HTERT RPE-1 (cell line): Measurements from ENCODE around the gene OLA1.

Source experiments
- in situ Hi-C: fragments of 300-500 bp; cut with MboI; formaldehyde crosslinking; loops from 4 replicates; pipeline ENCODE4 v1.14.3; 2020; ENCODE audit warnings: low sequenced_read_pairs

Gene OLA1

DNA sequence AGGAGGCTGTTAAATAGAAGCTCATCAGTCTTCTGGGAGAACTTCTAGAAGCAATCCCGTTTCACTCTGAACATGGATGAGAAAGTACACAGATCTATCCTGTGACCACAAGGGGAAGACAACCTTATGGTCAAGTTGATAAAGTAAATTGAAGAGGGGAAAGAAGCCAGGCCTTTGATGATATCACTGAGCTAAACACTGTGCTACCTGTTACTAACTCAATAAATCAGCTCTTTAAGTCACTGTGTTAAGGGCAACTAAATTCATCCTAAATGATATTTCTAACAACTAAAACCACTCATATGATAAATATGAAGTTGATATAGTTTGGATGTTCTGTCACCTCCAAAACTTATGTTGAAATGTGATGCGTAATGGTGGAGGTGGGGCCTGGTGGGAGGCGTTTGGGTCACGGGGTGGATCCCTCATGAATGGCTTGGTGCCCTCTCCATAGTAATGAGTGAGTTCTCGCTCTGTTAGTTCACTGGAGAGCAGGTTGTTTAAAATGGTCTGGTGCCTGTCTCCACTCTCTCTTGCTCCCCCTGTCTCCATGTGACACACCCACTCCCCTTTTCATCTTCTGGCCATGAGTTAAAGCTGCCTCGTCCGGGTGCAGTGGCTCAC lies 23.6 kb downstream of the OLA1 start:
- in situ Hi-C loops, result no loop called here

DNA sequence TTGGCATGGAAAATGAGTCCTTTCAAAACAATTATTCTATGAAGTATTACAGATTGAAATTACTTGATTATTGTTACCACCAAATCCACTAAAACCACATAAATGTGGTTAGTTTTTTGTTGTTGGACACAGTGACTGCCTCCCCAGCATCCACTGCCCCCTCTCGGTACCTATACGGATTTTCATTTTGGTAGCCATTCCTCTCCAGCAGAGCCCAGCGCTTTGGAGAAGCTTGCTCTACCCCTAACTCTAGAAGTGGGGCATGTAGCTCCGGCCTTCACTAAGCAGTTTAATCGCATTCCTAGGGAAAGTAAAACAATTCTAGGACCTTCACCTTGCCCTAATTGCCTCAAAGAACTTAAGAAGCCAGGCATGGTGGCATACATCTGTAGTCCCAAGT lies 24.2 kb downstream of the OLA1 start:
- in situ Hi-C loops, result no loop called here

DNA sequence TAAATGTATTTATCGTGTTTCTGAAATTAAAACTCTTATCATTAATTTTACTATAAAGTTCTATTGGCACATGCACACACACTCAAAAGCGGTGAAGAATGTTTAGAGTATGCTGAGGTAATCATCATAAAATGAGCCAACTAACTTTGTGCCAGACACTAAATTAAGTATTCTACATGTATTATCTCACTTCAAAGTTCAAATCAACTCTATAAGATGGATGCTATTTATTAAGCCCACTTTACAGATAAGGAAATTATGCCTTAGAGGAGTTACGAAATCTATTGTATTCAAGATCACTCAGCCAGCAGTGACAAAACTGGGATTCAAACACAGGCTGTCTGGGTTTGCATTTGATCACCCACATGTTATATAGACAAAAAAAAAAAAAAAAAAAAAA lies 24.9 kb downstream of the OLA1 start:
- in situ Hi-C loops, result no loop called here

GRCh38 chr2:174222154-174222553 lies 26.2 kb downstream of the OLA1 start:
- in situ Hi-C loops, result no loop called here

- in situ Hi-C loops, result no loop called here
These were observed 29.0 kb downstream of the OLA1 start for GRCh38 chr2:174219321-174219720.

GRCh38 chr2:174218773-174219172 lies 29.6 kb downstream of the OLA1 start:
- in situ Hi-C loops, result no loop called here

DNA sequence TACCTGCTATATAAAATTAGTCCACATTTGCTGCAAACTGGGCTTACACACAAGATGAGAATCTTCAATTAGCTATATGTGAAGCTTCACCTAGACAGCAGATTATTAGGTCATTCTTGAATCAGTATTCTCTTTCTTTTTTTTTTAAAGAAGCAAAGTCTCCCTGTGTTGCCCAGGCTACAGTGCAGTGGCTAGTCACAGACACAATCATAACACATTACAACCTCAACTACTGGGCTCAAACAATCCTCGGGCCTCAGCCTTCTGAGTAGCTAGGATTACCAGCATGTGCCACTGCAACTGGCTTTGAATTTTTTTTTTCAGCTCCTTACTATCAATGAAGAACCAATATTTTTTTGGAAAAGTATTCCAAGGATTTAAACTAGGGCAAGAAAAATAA lies 30.5 kb downstream of the OLA1 start:
- in situ Hi-C loops, result no loop called here

DNA sequence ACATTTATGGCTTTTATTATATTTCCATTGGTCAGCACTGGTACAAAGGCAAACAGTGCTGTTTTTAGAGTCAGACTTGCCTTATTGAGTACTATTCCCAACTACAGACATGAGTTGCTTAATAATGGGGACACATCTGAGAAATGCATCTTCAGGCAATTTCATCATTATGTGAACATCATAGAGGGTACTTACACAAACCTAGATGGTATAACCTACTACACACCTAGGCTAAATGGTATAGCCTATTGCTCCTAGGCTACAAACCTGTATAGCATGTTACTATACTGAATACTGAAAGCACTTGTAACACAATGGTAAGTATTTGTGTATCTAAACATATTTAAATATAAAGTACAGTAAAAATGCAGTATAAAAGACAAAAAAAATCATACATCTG lies 36.4 kb downstream of the OLA1 start:
- in situ Hi-C loops, result no loop called here

- in situ Hi-C loops, result no loop called here
These were observed 37.5 kb downstream of the OLA1 start for GRCh38 chr2:174210862-174211261.

- in situ Hi-C loops, result no loop called here
These were observed 39.0 kb downstream of the OLA1 start for GRCh38 chr2:174209325-174209724.

DNA sequence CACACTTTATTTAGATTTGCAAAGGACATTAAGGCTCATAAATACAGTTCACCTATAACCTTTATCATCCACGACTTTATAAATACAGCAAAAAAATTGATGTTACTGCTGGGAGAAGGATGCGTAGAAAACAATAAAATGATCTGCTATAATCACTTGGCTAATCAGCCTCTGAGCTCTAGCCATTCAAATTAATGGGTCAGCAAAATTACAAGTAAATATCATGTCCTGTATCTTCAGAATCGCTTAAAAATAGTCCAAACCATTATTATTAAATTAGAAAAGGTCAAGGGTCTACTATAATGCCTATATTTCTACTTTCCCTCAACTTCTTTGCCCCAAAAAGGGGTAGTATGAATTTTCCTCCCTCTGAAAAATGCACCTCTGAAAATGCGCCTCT lies 40.3 kb downstream of the OLA1 start:
- in situ Hi-C loops, result no loop called here

DNA sequence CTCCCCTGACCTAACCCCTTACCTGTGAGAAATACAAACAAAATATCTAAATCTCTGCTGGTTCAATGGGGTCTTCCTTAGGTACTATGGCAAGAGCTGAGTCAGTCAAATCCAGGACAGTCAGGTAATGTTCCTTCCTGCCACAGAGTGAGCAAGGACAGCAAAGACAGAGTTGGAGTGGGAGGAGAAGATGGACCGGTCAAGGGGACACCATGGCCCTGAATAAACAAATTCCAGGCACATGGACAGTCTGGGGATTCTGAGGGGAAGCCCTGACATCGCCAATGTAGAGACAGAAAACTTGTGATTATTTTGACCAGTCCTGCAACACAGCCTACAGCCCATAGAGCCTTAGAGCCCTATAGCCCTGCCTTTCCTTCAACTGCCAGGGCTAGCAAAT lies 42.8 kb downstream of the OLA1 start:
- in situ Hi-C loops, result no loop called here

DNA sequence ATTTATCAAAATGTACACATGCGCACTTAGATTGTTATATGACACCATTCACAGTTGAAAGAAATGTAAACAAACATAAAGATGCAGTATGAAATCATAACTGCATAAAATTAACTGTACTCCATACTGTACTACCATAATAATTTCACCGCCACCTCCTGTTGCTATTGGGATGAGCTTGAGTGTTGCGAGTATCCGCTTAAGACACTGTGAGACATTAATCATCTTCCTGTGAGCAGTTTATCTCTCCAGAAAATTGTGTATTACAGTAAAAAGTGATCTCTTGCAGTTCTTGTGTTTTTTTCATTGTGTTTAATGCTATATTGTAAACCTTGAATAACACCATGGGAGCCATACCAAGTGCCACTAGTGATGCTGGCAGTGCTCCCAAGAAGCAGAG lies 46.1 kb downstream of the OLA1 start:
- in situ Hi-C loops, result no loop called here

GRCh38 chr2:174198846-174199564 lies 49.3 kb downstream of the OLA1 start:
- in situ Hi-C loops, result no loop called here

GRCh38 chr2:174195253-174195652 lies 53.1 kb downstream of the OLA1 start:
- in situ Hi-C loops, result no loop called here

DNA sequence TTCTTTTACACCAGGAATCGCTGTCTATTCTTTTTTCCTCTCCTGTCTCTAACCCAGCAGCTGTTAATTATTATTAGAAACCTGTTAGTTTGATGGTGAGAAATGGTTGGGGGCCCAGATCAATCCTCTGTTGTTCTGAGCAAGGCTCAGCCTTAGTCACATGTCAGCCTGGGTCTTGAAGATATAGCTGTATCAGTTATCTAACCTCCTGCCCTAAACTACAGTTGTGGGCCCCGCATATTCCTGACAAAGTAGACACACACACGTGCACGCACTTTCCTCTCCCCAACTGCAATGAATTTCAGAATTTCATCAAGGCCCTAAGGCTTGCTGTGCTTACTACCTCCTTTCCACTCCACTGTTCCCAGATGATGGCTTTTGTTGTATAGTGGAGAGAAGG lies 54.6 kb downstream of the OLA1 start:
- in situ Hi-C loops, result no loop called here

DNA sequence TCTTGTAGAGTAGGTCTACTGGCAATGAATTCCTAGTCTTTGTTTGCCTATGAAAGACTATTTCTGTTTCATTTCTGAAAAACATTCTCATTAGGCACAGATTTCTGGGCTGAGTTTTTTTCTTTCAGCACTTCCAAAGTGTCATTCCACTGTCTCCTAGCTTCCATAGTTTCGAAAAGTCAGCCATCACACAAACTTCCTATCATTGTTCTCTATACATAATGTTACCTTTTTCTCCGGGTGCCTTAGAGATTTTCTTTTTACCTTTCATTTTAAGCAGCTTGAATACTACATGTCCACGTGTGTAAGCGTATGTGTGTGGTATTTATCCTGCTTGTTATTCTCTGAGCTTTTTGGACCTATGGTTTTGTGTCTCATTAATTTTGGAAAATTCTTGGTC lies 55.7 kb downstream of the OLA1 start:
- in situ Hi-C loops, result no loop called here

DNA sequence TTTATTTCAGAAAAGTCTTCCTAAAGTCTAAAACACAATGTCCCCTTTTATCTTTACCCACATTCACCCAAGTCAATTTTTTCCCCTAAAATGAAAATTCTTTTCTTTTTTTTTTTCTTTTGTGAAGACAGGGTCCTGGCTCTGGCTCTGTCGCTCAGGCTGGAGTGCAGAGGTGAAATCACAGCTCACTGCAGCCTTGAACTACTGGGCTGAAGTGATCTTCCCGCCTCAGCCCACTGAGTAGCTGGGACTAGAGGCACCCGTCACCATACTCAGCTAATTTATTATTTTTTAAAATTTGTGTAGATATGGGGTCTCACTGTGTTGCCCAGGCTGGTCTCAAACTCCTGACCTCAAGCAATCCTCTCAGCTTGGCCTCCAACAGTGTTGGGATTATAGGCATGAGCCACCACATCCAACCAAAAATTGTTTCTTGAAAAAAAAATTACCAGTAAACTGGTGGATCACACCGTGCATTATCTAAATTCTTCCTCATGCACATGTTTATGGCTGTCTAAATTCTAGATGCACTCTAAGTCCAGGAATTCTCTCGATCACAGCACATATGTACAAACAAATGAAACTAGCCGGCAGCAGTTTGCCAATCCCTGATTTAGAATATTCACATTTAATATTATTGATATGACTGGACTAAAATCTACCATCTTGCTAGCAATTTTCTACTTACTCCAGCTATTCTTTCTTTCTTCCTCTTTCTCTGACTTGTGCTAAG lies 56.8 kb downstream of the OLA1 start:
- in situ Hi-C loops, result no loop called here

- in situ Hi-C loops, result no loop called here
These were observed 63.4 kb downstream of the OLA1 start for GRCh38 chr2:174184915-174185314.

DNA sequence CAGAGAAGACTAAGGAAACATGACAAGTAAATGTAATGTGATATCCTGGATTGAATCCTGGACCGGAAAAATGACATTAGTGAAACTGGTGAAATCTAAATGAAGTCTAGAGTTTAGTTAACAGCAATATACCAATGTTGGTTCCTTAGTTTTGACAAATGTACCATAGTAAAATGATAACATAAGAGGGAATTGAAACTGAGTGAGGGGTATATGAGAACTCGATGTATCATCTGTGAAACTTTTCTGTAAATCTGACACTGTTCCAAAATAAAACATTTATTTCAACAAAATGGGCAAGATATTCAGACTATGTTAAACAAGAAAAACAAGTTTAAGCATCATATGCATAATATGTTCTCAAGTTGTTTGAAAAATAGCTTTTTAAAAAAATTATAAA lies 63.8 kb downstream of the OLA1 start:
- in situ Hi-C loops, result no loop called here

DNA sequence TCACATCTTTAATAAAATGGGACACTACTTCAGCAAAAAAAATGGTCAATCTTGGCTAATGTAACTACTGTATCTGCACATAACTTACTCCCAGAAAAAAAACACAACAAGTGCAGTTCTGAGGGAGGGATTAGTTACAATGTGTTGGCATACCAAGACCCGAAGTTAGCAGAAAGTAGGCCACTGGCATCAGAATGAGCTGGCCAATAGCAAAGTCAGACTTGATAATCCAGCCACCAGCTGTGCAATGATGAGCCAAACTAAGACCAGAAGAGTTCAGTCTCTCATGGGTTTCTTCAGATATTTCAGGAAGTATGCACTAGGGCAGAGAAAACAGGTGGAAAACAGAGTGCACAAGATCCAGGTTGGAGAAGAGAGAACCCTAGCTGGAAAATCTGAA lies 65.3 kb downstream of the OLA1 start:
- in situ Hi-C loops, result no loop called here

DNA sequence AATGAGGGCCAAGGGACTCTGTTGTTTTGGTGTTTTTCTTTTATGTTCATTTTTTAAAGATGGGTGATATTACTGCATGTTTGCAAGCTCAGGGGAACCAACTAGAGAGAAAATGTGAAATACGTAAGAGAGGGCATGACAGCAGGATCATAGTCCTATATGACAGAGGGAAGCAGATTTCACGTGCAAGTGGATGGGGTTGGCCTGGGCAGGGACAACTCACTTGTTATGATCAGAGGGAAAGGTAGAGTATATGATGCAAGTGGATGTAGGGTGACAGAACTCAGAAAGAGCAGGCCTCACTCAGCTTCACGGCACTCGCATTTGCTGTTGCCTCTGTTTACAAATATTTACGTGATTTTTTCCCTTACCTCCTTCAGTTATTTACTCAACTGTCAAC lies 67.0 kb downstream of the OLA1 start:
- in situ Hi-C loops, result no loop called here
